Measurements from ENCODE around the gene MYOG. TPM values are rescaled to one million over a fixed set of nuclear protein-coding genes. Genes with fewer than 3 reads are reported as not detected.

MYOG gene
- total RNA-seq, 1 donor from 2014 or later: not detected

- Histone ChIP-seq H3K36me3 (no peaks in the 10 kb centered on the region), H3K9me3 (no peaks in the 10 kb centered on the region), H3K27ac (no peak overlapping the region), H3K4me3 (peak overlapping the region; percentile 2 to 17), H3K4me1 (peaks cover 7% of the 10 kb centered on the region), H3K27me3 (no peaks in the 10 kb centered on the region)
- DNase-seq (ENCODE audit: extremely low spot score in 2 of 2): no peak
- TF ChIP-seq POLR2A (IDR thresholded peaks at IDR 0.05): no peak
- TF ChIP-seq CTCF (IDR thresholded peaks at IDR 0.05): no peak
- no peak for TF ChIP-seq POLR2AphosphoS5 (IDR thresholded peaks at IDR 0.05; ENCODE audit: insufficient read depth in 1 of 2, low read depth in 1 of 2)
- intact Hi-C loops (cut with DNase I): no loop called here
Measured at GRCh38 chr1:203075236-203076030, 10.4 kb downstream of the MYOG start.

GRCh38 chr1:203074610-203075009, 11.2 kb downstream of the MYOG start:
- Histone ChIP-seq H3K9me3 (no peaks in the 10 kb centered on the region), H3K36me3 (no peaks in the 10 kb centered on the region), H3K4me3 (no peak overlapping the region), H3K27me3 (no peaks in the 10 kb centered on the region), H3K4me1 (peaks cover 7% of the 10 kb centered on the region), H3K27ac (no peak overlapping the region)
- DNase-seq (ENCODE audit: extremely low spot score in 2 of 2): no peak
- intact Hi-C loops (cut with DNase I): no loop called here
- TF ChIP-seq POLR2AphosphoS5 (IDR thresholded peaks at IDR 0.05; ENCODE audit: insufficient read depth in 1 of 2, low read depth in 1 of 2): no peak
- no peak for TF ChIP-seq CTCF (IDR thresholded peaks at IDR 0.05)
- TF ChIP-seq POLR2A (IDR thresholded peaks at IDR 0.05): no peak

- H3K27me3 ChIP-seq: no peaks in the 10 kb centered on the region
- TF ChIP-seq POLR2A (IDR thresholded peaks at IDR 0.05): no peak
- TF ChIP-seq CTCF (IDR thresholded peaks at IDR 0.05): no peak
- TF ChIP-seq POLR2AphosphoS5 (IDR thresholded peaks at IDR 0.05; ENCODE audit: insufficient read depth in 1 of 2, low read depth in 1 of 2): no peak
Measured at GRCh38 chr1:203073469-203073868, 12.3 kb downstream of the MYOG start.

GRCh38 chr1:203072911-203073310, 12.9 kb downstream of the MYOG start:
- no peak for TF ChIP-seq POLR2AphosphoS5 (IDR thresholded peaks at IDR 0.05; ENCODE audit: insufficient read depth in 1 of 2, low read depth in 1 of 2)
- no peak for TF ChIP-seq CTCF (IDR thresholded peaks at IDR 0.05)
- no peak for TF ChIP-seq POLR2A (IDR thresholded peaks at IDR 0.05)
- no peaks in the 10 kb centered on the region for H3K27me3 ChIP-seq
- intact Hi-C loops (cut with DNase I): no loop called here

More at GRCh38 chr1:203073469-203073868, 12.3 kb downstream of the MYOG start:
- no peak overlapping the region for H3K27ac ChIP-seq
- H3K4me3 ChIP-seq: no peak overlapping the region
- DNase-seq (ENCODE audit: extremely low spot score in 2 of 2): no peak
- no peaks in the 10 kb centered on the region for H3K36me3 ChIP-seq
- peaks cover 7% of the 10 kb centered on the region for H3K4me1 ChIP-seq
- intact Hi-C loops (cut with DNase I): no loop called here
- no peaks in the 10 kb centered on the region for H3K9me3 ChIP-seq

GRCh38 chr1:203072002-203072602, 13.7 kb downstream of the MYOG start:
- Histone ChIP-seq H3K4me3 (no peak overlapping the region), H3K4me1 (peaks cover 7% of the 10 kb centered on the region), H3K36me3 (no peaks in the 10 kb centered on the region), H3K27me3 (no peaks in the 10 kb centered on the region), H3K9me3 (no peaks in the 10 kb centered on the region), H3K27ac (no peak overlapping the region)
- TF ChIP-seq POLR2A (IDR thresholded peaks at IDR 0.05): no peak
- TF ChIP-seq POLR2AphosphoS5 (IDR thresholded peaks at IDR 0.05; ENCODE audit: insufficient read depth in 1 of 2, low read depth in 1 of 2): no peak
- no peak for TF ChIP-seq CTCF (IDR thresholded peaks at IDR 0.05)
- DNase-seq (ENCODE audit: extremely low spot score in 2 of 2): no peak
- intact Hi-C loops (cut with DNase I): no loop called here

More at GRCh38 chr1:203072911-203073310, 12.9 kb downstream of the MYOG start:
- no peaks in the 10 kb centered on the region for H3K9me3 ChIP-seq
- H3K4me1 ChIP-seq: peaks cover 7% of the 10 kb centered on the region
- no peaks in the 10 kb centered on the region for H3K36me3 ChIP-seq
- no peak overlapping the region for H3K4me3 ChIP-seq
- DNase-seq (ENCODE audit: extremely low spot score in 2 of 2): no peak
- no peak overlapping the region for H3K27ac ChIP-seq
